H1 (cell line): Measurements from ENCODE around the gene ARRB1. TPM values are rescaled to one million over a fixed set of nuclear protein-coding genes. Genes with fewer than 3 reads are reported as not detected.

Source experiments
- CBX5 ChIP-seq: fragments of 300-800, 300-1000 bp; sonication (generic); IDR thresholded peaks from 2 replicates; pipeline ENCODE4 v1.7.1; 2016; ENCODE audit warnings: antibody characterized with exemption, low read length, low read depth
- CEBPB ChIP-seq: IDR thresholded peaks from 2 replicates; pipeline ENCODE4 v1.6.1; 2012; ENCODE audit warnings: low read depth, low read length
- CREB1 ChIP-seq: IDR thresholded peaks from 2 replicates; pipeline ENCODE4 v1.6.1; 2012; ENCODE audit warnings: inconsistent platforms
- EGR1 ChIP-seq: IDR thresholded peaks from 2 replicates; pipeline ENCODE4 v1.6.1; 2011; ENCODE audit warnings: low read depth, low read length, borderline replicate concordance
- JUND ChIP-seq: IDR thresholded peaks from 2 replicates; pipeline ENCODE4 v1.6.1; 2011; ENCODE audit warnings: mild to moderate bottlenecking, improper control_type of control experiment, low read length
- POLR2A ChIP-seq, 2 experiments: IDR thresholded peaks; 1 replicate in 1 of 2; 2 replicates in 1 of 2; pipeline ENCODE4 v1.6.1; 2011; ENCODE audit warnings: low read depth in 2 of 2, low read length in 2 of 2, mild to moderate bottlenecking in 2 of 2; ENCODE audit errors: control extremely low read depth in 1 of 2
- RBBP5 ChIP-seq: IDR thresholded peaks from 2 replicates; pipeline ENCODE4 v1.7.1; 2012; ENCODE audit warnings: low read depth, mild to moderate bottlenecking, inconsistent platforms, low read length, moderate library complexity, borderline replicate concordance
- polyA plus RNA-seq, 7 experiments: library from polyadenylated mRNA; depleted of rRNA in 3 of 7; stranded (reverse) in 5 of 7; unstranded in 2 of 7; fragments of >200 nt in 5 of 7; fragments of 200-250 nt in 2 of 7; gene quantifications; 1 replicate in 5 of 7; 2 replicates in 1 of 7; 4 replicates in 1 of 7; pipeline versions ENCODE4 v1.2.1 to v1.2.3, GENCODE V29; 2011 to 2013; ENCODE audit warnings: missing spikeins in 2 of 7, mixed read lengths in 2 of 7
- total RNA-seq: library from RNA; stranded (reverse); fragmentation: NEBNext Ultra II Directional; extraction: Animal tissue kit (Norgen Biotek cat#: 25700); gene quantifications from 2 replicates; pipeline ENCODE4 v1.2.1, GENCODE V29; 2021
- TF ChIP-seq, protein P1 (sequence below): IDR thresholded peaks from 2 replicates; pipeline ENCODE4 v1.6.1; 2012; ENCODE audit warnings: inconsistent platforms

Gene ARRB1
- total and polyA plus RNA-seq, 2 of the 8 experiments (the other 6 are each of a cell fraction or from before 2014, with no cell fraction given), result 9.4 to 31.8 TPM

DNA sequence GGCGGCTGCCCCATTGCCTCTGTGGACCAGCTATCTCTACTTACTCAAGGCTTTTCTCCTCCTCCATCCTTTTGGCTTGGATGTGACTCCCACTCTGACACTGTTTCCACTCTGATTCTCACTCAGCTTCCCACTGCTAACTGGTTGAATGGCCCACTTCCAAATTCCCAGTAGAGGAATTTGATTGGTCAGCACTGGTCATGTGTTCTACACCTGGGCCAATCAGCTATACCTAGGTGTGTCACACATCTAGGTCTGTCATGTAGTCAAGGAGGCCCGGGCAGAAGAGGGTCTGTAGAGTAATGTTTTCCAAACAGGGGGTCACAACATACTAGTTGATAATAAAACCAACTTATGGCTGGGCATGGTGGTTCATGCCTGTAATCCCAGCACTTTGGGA lies 57.6 kb downstream of the ARRB1 start (continued):
- TF ChIP-seq, protein P1, sequence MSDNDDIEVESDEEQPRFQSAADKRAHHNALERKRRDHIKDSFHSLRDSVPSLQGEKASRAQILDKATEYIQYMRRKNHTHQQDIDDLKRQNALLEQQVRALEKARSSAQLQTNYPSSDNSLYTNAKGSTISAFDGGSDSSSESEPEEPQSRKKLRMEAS, result no peak
- TF ChIP-seq EGR1, result no peak
- TF ChIP-seq RBBP5, result no peak
- no peak for TF ChIP-seq JUND
- TF ChIP-seq CREB1, result no peak
- no peak for TF ChIP-seq POLR2A (IDR thresholded peaks at IDR 0.05; ENCODE audit: control extremely low read depth in 1 of 2, low read depth in 2 of 2, low read length in 2 of 2)
- TF ChIP-seq CEBPB, result no peak
- no peak for TF ChIP-seq CBX5
